GM21447 (cell line): ENCODE measurements around the gene PDCD6IP.
A peak's percentile ranks its signal among the peaks of the same experiment; 100 is the strongest.
"Not testable (repeated sequence)": the region's sequence is repeated elsewhere in the genome, so short reads cannot be mapped to it uniquely, and the experiment has no call there.

Experiments used
- ATAC-seq: cut with Tn5 transposase; IDR thresholded peaks from one replicate; pipeline ENCODE4 v1.9.1; 2021; ENCODE audit not compliant: unreplicated experiment

Gene PDCD6IP

DNA sequence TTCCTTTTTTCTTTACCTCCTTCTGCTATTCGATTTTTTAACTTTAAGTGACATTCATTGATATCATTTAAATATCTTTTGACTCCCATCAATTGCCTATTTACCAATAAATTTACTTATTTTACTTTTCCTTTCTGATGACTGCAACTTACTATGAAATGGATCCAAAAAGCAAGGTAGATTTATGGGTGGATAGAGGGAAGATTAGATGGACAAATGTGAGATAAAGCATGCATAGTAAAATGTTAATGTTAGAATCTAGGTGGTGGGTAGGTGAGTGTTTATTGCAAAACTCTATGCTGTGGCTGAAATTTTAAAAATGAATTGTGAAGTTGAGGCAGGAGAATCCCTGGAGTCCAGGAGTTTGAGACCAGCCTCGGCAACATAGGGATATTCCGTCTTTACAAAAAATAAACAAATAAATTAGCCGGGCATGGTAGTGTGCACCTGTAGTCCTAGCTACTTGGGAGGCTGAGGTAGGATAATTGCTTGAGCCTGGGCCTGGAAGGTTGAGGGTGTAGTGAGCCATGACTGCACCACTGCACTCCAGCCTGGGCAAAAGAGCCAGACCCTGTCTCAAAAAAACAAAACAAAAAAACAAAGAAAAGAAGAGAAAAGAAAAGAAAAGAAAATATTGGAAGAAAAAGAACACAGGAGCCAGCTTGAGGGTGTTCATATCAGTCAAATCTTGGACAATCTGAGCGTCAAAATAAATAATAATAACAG, 6.1 kb upstream of the PDCD6IP start:
- no peak for ATAC-seq

- ATAC-seq: no peak
Observed at GRCh38 chr3:33795131-33795530, 3.3 kb upstream of the PDCD6IP start.

DNA sequence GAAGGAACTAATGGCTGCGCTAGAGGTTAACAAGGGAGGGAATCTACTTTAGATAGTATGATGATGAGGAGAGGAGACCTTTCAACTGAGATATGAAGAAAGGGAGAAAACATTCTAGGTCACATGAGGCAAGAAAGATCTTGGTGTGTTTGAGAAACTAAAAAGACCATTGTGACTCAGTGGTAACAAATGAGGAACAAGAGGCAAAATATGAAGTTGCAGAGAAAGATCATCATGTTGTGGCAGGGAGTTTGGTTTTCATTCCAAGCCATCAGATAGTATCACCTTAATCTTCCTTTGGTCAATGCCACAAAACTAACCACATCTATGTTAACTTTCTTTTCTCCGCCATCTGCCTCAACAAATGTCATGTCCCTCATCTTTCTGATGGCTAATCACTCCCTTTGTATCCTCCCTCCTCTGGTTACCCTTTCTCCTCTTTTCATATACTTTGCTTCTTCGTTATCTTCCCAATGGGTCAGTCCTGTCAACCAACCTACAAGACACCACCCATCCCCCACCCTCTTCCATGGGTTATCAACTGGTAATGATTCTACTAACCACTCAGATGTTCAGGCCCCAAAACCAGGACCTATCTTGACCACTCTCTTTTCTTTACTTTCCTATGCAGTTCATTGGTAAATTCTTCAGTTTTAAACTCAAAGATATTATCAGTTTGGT, 2.4 kb upstream of the PDCD6IP start:
- ATAC-seq: no peak

GRCh38 chr3:33798113-33798417, 365 bp upstream of the PDCD6IP start:
- ATAC-seq: peak; percentile 42

- no peak for ATAC-seq
Observed at GRCh38 chr3:33799202-33799551, 747 bp downstream of the PDCD6IP start.

- no peak for ATAC-seq
Observed at GRCh38 chr3:33803252-33803651, 4.8 kb downstream of the PDCD6IP start.

- ATAC-seq: no peak
Observed at GRCh38 chr3:33803894-33804526, 5.6 kb downstream of the PDCD6IP start.

- ATAC-seq: no peak
Observed at GRCh38 chr3:33807191-33807590, 8.8 kb downstream of the PDCD6IP start.

- no peak for ATAC-seq
Observed at GRCh38 chr3:33808559-33808958, 10.1 kb downstream of the PDCD6IP start.

- ATAC-seq: no peak
Observed at GRCh38 chr3:33810545-33810944, 12.1 kb downstream of the PDCD6IP start.

DNA sequence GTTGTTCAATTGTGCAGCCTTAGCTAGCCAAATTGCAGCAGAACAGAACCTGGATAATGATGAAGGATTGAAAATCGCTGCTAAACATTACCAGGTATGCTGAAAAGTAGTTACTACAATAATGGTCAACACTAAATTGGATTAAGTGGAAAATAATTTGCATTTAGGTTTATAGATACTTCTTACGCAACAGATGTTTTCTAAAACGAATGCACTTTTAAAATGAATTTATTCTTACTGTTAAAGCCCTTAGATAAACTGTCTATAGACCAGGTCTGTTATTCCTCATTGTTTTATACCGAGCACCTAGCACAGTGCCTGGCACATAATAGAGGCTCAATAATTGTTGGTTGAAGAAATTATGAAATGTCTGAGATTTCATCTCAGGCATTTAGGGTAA, 23.6 kb downstream of the PDCD6IP start:
- ATAC-seq: no peak

DNA sequence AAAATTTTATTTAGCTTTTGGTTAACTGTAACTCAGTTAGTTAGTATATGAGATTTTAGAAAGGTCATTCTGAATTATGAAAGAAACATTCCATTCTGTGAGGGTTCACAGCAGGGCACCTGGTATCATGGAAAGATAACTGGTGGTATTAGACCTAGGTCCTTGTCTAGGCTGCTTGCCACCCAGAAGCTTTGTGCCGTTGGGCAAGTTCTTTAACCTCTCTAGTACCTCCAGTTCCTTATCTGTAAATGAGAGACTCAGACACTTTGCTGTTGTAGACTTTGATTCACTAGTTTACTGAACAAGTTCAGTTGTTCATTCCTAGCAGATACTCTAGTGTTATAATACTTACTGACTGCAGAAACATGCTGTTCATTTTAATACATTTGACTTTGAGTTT, 25.4 kb downstream of the PDCD6IP start:
- no peak for ATAC-seq

- ATAC-seq: no peak
Observed at GRCh38 chr3:33825111-33825510, 26.7 kb downstream of the PDCD6IP start.

- ATAC-seq: no peak
Observed at GRCh38 chr3:33826206-33826605, 27.8 kb downstream of the PDCD6IP start.

DNA sequence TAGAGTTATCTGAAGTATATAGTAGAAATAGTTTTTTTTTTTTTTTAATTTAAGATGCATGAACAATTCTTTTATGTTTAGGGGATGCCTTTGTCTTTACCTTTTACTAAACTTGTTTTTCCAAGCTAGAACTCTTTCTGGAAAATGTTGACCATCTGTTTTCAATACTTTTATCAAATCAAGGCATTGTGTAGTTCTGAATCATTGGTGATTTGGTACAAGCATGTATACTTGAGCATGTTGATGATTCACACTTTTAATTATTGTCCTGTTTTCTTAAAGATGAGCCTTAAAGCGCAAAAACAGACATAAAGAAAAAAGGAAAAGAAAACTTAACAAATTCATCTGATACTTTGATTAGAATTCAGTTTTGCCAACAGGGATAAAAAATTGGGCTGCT, 28.3 kb downstream of the PDCD6IP start:
- ATAC-seq: no peak

DNA sequence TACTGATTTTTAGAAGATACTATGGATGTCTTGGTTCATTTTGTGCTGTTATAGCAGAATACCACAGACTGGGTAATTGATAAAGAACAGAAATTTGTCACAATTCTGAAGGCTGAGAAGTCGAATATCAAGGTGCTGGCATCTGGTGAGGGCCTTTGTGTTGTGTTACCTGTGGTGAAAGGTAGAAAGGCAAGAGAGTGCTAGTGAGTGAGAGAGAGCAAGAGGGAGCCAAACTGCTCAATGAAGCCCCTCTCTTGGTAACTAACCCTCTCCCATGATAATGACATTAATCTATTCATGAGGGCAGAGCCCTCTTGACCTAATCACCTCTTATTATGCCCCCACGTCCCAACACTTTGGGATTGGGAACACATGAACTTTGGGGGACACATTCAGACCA, 31.3 kb downstream of the PDCD6IP start:
- ATAC-seq: no peak

DNA sequence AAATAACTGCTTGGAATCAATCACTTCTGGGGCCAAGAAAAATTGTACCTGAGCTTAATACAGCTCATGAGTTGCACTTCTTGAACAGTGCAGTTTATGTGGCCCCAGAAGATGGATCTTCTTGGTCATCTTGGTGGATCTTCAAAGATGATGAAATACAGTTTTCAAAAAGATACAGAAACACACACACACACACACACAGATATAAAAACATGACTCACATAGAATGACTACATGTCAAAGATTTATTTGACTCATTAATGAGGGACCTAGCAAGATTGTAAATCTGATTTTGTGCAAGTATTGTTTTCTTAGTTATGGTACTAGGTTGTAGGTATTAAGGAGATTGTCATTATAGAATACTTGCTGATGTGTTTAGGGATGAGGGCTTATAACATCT, 32.6 kb downstream of the PDCD6IP start:
- no peak for ATAC-seq

GRCh38 chr3:33833408-33834095, 35.1 kb downstream of the PDCD6IP start:
- no peak for ATAC-seq

GRCh38 chr3:33834096-33834453, 35.6 kb downstream of the PDCD6IP start:
- ATAC-seq: peak; percentile 61

GRCh38 chr3:33837182-33837581, 38.8 kb downstream of the PDCD6IP start:
- ATAC-seq: not testable (repeated sequence)

GRCh38 chr3:33839283-33839682, 40.9 kb downstream of the PDCD6IP start:
- no peak for ATAC-seq

GRCh38 chr3:33840179-33840578, 41.7 kb downstream of the PDCD6IP start:
- ATAC-seq: no peak
